HL-60 (cell line): ENCODE measurements around the gene SLC17A3.

ENCODE experiments used
- DNase-seq, 2 experiments: peaks; one replicate each; pipeline ENCODE4 v3.0.0-alpha.2; 2010 to 2020; ENCODE audit warnings: low read depth in 1 of 2, low spot score in 1 of 2
- H3K27ac ChIP-seq: fragments of 250-450 bp; sonication (Bioruptor Pico); replicated peaks from 2 replicates; pipeline ENCODE4 v1.5.1; 2020; ENCODE audit warnings: mild to moderate bottlenecking, moderate library complexity
- H3K27me3 ChIP-seq: fragments of 250-450 bp; sonication (Bioruptor Pico); 2 replicates; pipeline ENCODE4 v1.5.1; 2021; ENCODE audit warnings: mild to moderate bottlenecking, moderate library complexity; ENCODE audit not compliant: insufficient read depth, poor library complexity, severe bottlenecking
- H3K4me3 ChIP-seq: replicated peaks from 2 replicates; pipeline ENCODE4 v1.5.1; 2011; ENCODE audit warnings: mild to moderate bottlenecking, control low read depth, low read length; ENCODE audit not compliant: insufficient read depth
- CTCF ChIP-seq: IDR thresholded peaks from one replicate; pipeline ENCODE4 v1.5.1; 2011; ENCODE audit warnings: low read length, control low read depth, inconsistent platforms; ENCODE audit not compliant: insufficient read depth
- GABPA ChIP-seq: IDR thresholded peaks from 2 replicates; pipeline ENCODE4 v1.6.1; 2012; ENCODE audit warnings: low read depth
- POLR2AphosphoS5 ChIP-seq: IDR thresholded peaks from 2 replicates; pipeline ENCODE4 v1.6.1; 2012; ENCODE audit warnings: low read depth
- SPI1 ChIP-seq: IDR thresholded peaks from 2 replicates; pipeline ENCODE4 v1.6.1; 2012; ENCODE audit warnings: low read depth, mild to moderate bottlenecking, borderline replicate concordance
- TF ChIP-seq, protein P1 (sequence below): IDR thresholded peaks from 2 replicates; pipeline ENCODE4 v1.6.1; 2012; ENCODE audit warnings: low read depth; ENCODE audit not compliant: insufficient replicate concordance

Gene SLC17A3

DNA sequence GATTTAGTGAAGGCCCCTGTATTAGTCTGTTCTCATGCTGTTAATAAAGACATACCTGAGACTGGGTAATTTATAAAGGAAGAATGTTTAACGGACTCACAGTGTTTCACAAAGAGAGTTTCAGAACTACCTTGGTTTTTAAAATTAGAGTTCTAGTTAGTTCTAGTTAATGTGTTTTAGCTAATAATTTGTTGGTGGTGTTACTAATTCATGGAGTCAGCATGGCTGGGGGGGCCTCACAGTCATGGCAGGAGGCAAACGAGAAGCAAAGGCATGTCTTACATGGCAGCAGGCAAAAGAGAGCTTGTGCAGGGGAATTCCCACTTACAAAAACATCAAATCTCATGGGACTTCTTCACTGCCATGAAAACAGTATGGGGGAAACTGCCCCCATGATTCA lies 12.0 kb upstream of the SLC17A3 start:
- Histone ChIP-seq H3K27me3 (no peaks in the 10 kb centered on the region), H3K4me3 (no peak overlapping the region), H3K27ac (no peak overlapping the region)
- no peak for DNase-seq
- TF ChIP-seq POLR2AphosphoS5 (no peak), CTCF (no peak), SPI1 (no peak), GABPA (no peak)
- TF ChIP-seq, protein P1, sequence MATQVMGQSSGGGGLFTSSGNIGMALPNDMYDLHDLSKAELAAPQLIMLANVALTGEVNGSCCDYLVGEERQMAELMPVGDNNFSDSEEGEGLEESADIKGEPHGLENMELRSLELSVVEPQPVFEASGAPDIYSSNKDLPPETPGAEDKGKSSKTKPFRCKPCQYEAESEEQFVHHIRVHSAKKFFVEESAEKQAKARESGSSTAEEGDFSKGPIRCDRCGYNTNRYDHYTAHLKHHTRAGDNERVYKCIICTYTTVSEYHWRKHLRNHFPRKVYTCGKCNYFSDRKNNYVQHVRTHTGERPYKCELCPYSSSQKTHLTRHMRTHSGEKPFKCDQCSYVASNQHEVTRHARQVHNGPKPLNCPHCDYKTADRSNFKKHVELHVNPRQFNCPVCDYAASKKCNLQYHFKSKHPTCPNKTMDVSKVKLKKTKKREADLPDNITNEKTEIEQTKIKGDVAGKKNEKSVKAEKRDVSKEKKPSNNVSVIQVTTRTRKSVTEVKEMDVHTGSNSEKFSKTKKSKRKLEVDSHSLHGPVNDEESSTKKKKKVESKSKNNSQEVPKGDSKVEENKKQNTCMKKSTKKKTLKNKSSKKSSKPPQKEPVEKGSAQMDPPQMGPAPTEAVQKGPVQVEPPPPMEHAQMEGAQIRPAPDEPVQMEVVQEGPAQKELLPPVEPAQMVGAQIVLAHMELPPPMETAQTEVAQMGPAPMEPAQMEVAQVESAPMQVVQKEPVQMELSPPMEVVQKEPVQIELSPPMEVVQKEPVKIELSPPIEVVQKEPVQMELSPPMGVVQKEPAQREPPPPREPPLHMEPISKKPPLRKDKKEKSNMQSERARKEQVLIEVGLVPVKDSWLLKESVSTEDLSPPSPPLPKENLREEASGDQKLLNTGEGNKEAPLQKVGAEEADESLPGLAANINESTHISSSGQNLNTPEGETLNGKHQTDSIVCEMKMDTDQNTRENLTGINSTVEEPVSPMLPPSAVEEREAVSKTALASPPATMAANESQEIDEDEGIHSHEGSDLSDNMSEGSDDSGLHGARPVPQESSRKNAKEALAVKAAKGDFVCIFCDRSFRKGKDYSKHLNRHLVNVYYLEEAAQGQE, result no peak

- TF ChIP-seq GABPA, result no peak
- TF ChIP-seq CTCF, result no peak
- no peak for TF ChIP-seq POLR2AphosphoS5
- no peak for TF ChIP-seq SPI1
- TF ChIP-seq, protein P1, result no peak
- Histone ChIP-seq H3K4me3 (no peak overlapping the region), H3K27ac (no peak overlapping the region), H3K27me3 (no peaks in the 10 kb centered on the region)
- DNase-seq, result no peak
Observed at GRCh38 chr6:25883991-25884390, 9.9 kb upstream of the SLC17A3 start.

DNA sequence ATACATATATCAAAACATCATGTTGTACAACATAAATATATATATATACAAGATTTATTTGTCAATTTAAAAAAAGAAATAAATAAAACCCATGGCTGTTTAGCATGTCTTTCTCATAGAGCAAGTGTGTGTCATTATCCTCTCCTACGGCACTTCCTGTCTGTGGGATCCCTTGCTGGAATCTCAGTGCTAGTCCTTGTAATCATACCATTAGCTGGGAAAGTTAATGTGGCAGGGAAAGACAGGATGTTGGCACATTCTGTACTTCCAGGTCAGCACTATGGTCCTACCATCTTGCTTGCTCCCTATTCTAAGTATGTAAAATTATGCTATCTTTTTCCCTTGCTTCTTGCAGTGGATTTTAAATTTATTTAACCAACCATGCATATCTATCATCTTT lies 9.5 kb upstream of the SLC17A3 start:
- H3K27me3 ChIP-seq, result no peaks in the 10 kb centered on the region
- no peak for DNase-seq
- H3K27ac ChIP-seq, result no peak overlapping the region
- H3K4me3 ChIP-seq, result no peak overlapping the region
- TF ChIP-seq CTCF (no peak), GABPA (no peak), SPI1 (no peak), POLR2AphosphoS5 (no peak)
- TF ChIP-seq, protein P1, result no peak
